ENCODE data around the gene APOL1. TPM values are rescaled to one million over a fixed set of nuclear protein-coding genes. Genes with fewer than 3 reads are reported as not detected.

APOL1 gene
- total and polyA plus RNA-seq, 2 of the 13 experiments (the other 11 are each of a cell fraction or from before 2014, with no cell fraction given) = 20.3 to 75.0 TPM

DNA sequence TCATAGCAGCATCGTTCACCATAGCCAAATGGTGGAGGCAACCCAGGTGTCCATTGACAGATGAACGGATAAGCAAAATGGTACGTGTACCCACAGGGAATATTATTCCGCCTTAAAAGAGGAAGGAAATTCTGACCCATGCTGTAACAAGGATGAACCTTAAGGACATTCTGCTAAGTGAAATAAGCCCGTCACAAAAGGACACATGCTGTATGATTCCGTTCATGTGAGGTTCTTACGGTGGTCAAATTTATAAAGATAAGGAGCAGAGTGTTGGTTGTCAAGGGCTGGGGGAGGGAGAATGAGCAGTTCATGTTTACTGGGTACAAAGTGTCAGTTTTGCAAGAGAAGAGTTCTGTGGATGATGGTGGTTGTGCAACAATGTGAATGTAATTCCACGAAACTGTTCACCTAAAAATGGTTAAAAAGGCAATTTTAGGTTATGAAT, 26.3 kb downstream of the APOL1 start (continued):
- TF ChIP-seq HNF4G (IDR thresholded peaks at IDR 0.05; ENCODE audit: borderline replicate concordance, low read depth, low read length) = peak; percentile 95
- peak; percentile 77 for TF ChIP-seq HNF4G (CRISPR knock-in tag; IDR thresholded peaks at IDR 0.05; ENCODE audit: borderline replicate concordance, low read depth)
- peak; percentile 36; the same call in 1 of the 2 replicates for TF ChIP-seq ZNF629 (CRISPR knock-in tag; conservative IDR thresholded peaks at IDR 0.05)
- 0 out of 2 replicates have a peak, but pooled peaks have one; percentile 36 for TF ChIP-seq HMG20B (CRISPR knock-in tag; conservative IDR thresholded peaks at IDR 0.05)
- no peak for TF ChIP-seq U2AF1 (optimal IDR thresholded peaks at IDR 0.05; ENCODE audit: low read depth, low read length)
- TF ChIP-seq ZMYM3 (CRISPR knock-in tag; IDR thresholded peaks at IDR 0.05) = peak; percentile 34; the same call in 1 of the 2 replicates
- TF ChIP-seq ZNF773 (CRISPR knock-in tag; IDR thresholded peaks at IDR 0.05; ENCODE audit: borderline replicate concordance) = no peak
- TF ChIP-seq SMARCC2 (IDR thresholded peaks at IDR 0.05) = peak; percentile 81; the same call in 1 of the 2 replicates
- TF ChIP-seq KDM2A (CRISPR knock-in tag; IDR thresholded peaks at IDR 0.05; ENCODE audit: borderline replicate concordance, low read depth) = no peak
- TF ChIP-seq, protein P1, sequence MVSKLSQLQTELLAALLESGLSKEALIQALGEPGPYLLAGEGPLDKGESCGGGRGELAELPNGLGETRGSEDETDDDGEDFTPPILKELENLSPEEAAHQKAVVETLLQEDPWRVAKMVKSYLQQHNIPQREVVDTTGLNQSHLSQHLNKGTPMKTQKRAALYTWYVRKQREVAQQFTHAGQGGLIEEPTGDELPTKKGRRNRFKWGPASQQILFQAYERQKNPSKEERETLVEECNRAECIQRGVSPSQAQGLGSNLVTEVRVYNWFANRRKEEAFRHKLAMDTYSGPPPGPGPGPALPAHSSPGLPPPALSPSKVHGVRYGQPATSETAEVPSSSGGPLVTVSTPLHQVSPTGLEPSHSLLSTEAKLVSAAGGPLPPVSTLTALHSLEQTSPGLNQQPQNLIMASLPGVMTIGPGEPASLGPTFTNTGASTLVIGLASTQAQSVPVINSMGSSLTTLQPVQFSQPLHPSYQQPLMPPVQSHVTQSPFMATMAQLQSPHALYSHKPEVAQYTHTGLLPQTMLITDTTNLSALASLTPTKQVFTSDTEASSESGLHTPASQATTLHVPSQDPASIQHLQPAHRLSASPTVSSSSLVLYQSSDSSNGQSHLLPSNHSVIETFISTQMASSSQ (IDR thresholded peaks at IDR 0.05; ENCODE audit: low read depth) = peak; percentile 61; the same call in 1 of the 2 replicates
- TF ChIP-seq, protein P1 (CRISPR knock-in tag; IDR thresholded peaks at IDR 0.05; ENCODE audit: borderline replicate concordance) = peak; percentile 38; the same call in 1 of the 2 replicates
- TF ChIP-seq SCMH1 (CRISPR knock-in tag; IDR thresholded peaks at IDR 0.05; ENCODE audit: borderline replicate concordance) = no peak
- no peak for TF ChIP-seq MTF1 (CRISPR knock-in tag; IDR thresholded peaks at IDR 0.05)
- TF ChIP-seq TBL1XR1 (IDR thresholded peaks at IDR 0.05; ENCODE audit: borderline replicate concordance, low read length, partially characterized antibody) = peak; percentile 36
- TF ChIP-seq NFE2L2 (IDR thresholded peaks at IDR 0.05; ENCODE audit: low read length) = no peak
- TF ChIP-seq SRF (IDR thresholded peaks at IDR 0.05; ENCODE audit: low read depth, low read length) = no peak
- TF ChIP-seq ZNF724P (CRISPR knock-in tag; IDR thresholded peaks at IDR 0.05; ENCODE audit: borderline replicate concordance) = no peak
- no peak for TF ChIP-seq ZNF296 (CRISPR knock-in tag; conservative IDR thresholded peaks at IDR 0.05)
- no peak for TF ChIP-seq ZSCAN12 (CRISPR knock-in tag; IDR thresholded peaks at IDR 0.05)
- TF ChIP-seq ZNF772 (CRISPR knock-in tag; IDR thresholded peaks at IDR 0.05) = no peak
- TF ChIP-seq KLF9 (CRISPR knock-in tag; IDR thresholded peaks at IDR 0.05; ENCODE audit: low read depth) = no peak
- TF ChIP-seq AGO2 (optimal IDR thresholded peaks at IDR 0.05; ENCODE audit: low read depth, low read length) = peak; percentile 39
- TF ChIP-seq THAP11 (CRISPR knock-in tag; IDR thresholded peaks at IDR 0.05) = peak; percentile 65
- no peak for TF ChIP-seq SP1 (IDR thresholded peaks at IDR 0.05)
- no peak; the same call in 1 of the 2 replicates for TF ChIP-seq SP1 (CRISPR knock-in tag; IDR thresholded peaks at IDR 0.05)
- TF ChIP-seq, protein P2, sequence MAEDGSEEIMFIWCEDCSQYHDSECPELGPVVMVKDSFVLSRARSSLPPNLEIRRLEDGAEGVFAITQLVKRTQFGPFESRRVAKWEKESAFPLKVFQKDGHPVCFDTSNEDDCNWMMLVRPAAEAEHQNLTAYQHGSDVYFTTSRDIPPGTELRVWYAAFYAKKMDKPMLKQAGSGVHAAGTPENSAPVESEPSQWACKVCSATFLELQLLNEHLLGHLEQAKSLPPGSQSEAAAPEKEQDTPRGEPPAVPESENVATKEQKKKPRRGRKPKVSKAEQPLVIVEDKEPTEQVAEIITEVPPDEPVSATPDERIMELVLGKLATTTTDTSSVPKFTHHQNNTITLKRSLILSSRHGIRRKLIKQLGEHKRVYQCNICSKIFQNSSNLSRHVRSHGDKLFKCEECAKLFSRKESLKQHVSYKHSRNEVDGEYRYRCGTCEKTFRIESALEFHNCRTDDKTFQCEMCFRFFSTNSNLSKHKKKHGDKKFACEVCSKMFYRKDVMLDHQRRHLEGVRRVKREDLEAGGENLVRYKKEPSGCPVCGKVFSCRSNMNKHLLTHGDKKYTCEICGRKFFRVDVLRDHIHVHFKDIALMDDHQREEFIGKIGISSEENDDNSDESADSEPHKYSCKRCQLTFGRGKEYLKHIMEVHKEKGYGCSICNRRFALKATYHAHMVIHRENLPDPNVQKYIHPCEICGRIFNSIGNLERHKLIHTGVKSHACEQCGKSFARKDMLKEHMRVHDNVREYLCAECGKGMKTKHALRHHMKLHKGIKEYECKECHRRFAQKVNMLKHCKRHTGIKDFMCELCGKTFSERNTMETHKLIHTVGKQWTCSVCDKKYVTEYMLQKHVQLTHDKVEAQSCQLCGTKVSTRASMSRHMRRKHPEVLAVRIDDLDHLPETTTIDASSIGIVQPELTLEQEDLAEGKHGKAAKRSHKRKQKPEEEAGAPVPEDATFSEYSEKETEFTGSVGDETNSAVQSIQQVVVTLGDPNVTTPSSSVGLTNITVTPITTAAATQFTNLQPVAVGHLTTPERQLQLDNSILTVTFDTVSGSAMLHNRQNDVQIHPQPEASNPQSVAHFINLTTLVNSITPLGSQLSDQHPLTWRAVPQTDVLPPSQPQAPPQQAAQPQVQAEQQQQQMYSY (CRISPR knock-in tag; IDR thresholded peaks at IDR 0.05) = no peak
